NT2/D1 (cell line): Measurements from ENCODE around the gene BTBD1.

Experiments
- DNase-seq: peaks from one replicate; pipeline ENCODE4 v3.0.0-alpha.2; 2011; ENCODE audit warnings: low read depth, low spot score
- H3K27me3 ChIP-seq: 2 replicates; pipeline ENCODE4 v1.6.0; 2011; ENCODE audit warnings: mild to moderate bottlenecking; ENCODE audit not compliant: insufficient read length, insufficient read depth
- H3K36me3 ChIP-seq: 2 replicates; pipeline ENCODE4 v1.6.1; 2011; ENCODE audit warnings: mild to moderate bottlenecking, low read length, mixed read lengths; ENCODE audit not compliant: insufficient read depth, insufficient read length
- H3K4me1 ChIP-seq: 2 replicates; pipeline ENCODE4 v1.5.1; 2011; ENCODE audit not compliant: insufficient read depth, insufficient read length
- H3K4me3 ChIP-seq: 2 replicates; pipeline ENCODE4 v1.5.1; 2011; ENCODE audit warnings: low read depth; ENCODE audit not compliant: insufficient read length
- H3K9ac ChIP-seq: 2 replicates; pipeline ENCODE4 v1.6.0; 2011; ENCODE audit warnings: low read depth; ENCODE audit not compliant: insufficient read length
- H3K9me3 ChIP-seq: 2 replicates; pipeline ENCODE4 v1.5.1; 2011; ENCODE audit warnings: mild to moderate bottlenecking, low read length; ENCODE audit not compliant: insufficient read depth
- SUZ12 ChIP-seq: IDR thresholded peaks from 2 replicates; pipeline ENCODE4 v1.6.1; 2011; ENCODE audit not compliant: insufficient read length, insufficient read depth; ENCODE audit errors: extremely low read depth
- YY1 ChIP-seq: IDR thresholded peaks from 2 replicates; pipeline ENCODE4 v1.6.1; 2011; ENCODE audit not compliant: insufficient read length, insufficient read depth
- ZNF274 ChIP-seq: IDR thresholded peaks from 2 replicates; pipeline ENCODE4 v1.6.1; 2011; ENCODE audit warnings: mild to moderate bottlenecking, low read depth, low read length

Gene BTBD1

DNA sequence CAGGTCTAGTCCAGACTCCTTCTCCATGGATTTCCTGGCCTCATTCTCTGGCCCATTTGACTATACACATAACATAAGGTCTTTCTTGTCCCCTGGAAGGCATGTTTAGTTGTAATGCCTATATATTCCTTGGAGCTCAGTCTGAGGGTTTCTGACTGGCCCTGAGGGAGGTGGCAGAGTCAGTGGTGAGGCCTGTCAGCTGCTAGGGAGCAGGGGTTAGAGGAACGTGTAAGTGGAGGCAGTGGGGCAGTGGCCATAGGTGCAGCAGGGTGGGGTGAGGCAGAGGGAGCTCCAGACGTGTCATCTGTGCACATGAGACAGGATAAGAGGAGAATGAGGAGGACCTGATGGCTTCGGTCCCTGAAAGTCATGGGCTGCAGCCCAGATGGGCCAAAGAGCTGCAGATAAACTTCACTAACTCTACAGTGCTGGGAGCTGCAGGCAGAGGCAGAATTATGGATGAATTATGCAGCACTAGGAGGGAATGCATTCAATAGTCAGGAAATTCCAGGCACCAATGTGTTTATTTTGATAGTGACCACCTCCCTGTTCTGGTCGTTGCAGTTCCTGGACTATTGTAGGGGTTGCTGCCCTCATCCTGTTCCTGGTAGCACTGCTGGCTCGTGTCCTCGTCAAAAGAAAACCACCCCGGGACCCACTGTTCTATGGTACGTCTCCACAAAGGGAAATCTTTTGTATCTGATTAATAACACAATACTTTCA lies 45.3 kb upstream of the BTBD1 start:
- peaks cover 7% of the 10 kb centered on the region; the same call in 1 of the 2 replicates for H3K9me3 ChIP-seq
- H3K27me3 ChIP-seq = peaks cover 33% of the 10 kb centered on the region
- no peak for DNase-seq
- no peak overlapping the region for H3K4me3 ChIP-seq
- no peak overlapping the region for H3K9ac ChIP-seq
- H3K36me3 ChIP-seq = no peaks in the 10 kb centered on the region
- TF ChIP-seq ZNF274 (no peak), SUZ12 (no peak), YY1 (no peak)
- no peaks in the 10 kb centered on the region for H3K4me1 ChIP-seq

GRCh38 chr15:83111149-83111548 lies 44.1 kb upstream of the BTBD1 start:
- peaks cover 7% of the 10 kb centered on the region; the same call in 1 of the 2 replicates for H3K9me3 ChIP-seq
- DNase-seq = no peak
- no peaks in the 10 kb centered on the region for H3K36me3 ChIP-seq
- H3K4me1 ChIP-seq = no peaks in the 10 kb centered on the region
- no peak overlapping the region for H3K9ac ChIP-seq
- H3K27me3 ChIP-seq = peaks cover 44% of the 10 kb centered on the region
- H3K4me3 ChIP-seq = no peak overlapping the region
- TF ChIP-seq ZNF274 (no peak), YY1 (no peak), SUZ12 (no peak)

GRCh38 chr15:83110381-83110780 lies 43.3 kb upstream of the BTBD1 start:
- DNase-seq = no peak
- TF ChIP-seq SUZ12 (no peak), ZNF274 (no peak), YY1 (no peak)
- Histone ChIP-seq H3K4me1 (no peaks in the 10 kb centered on the region), H3K9me3 (peaks cover 7% of the 10 kb centered on the region; the same call in 1 of the 2 replicates), H3K9ac (no peak overlapping the region), H3K4me3 (no peak overlapping the region), H3K36me3 (no peaks in the 10 kb centered on the region), H3K27me3 (peaks cover 51% of the 10 kb centered on the region)

GRCh38 chr15:83109532-83109931 lies 42.5 kb upstream of the BTBD1 start:
- Histone ChIP-seq H3K27me3 (peaks cover 52% of the 10 kb centered on the region), H3K9ac (no peak overlapping the region), H3K4me3 (no peak overlapping the region), H3K9me3 (peaks cover 7% of the 10 kb centered on the region; the same call in 1 of the 2 replicates), H3K4me1 (no peaks in the 10 kb centered on the region), H3K36me3 (no peaks in the 10 kb centered on the region)
- DNase-seq = no peak
- TF ChIP-seq ZNF274 (no peak), SUZ12 (no peak), YY1 (no peak)

GRCh38 chr15:83108266-83109219 lies 41.5 kb upstream of the BTBD1 start:
- TF ChIP-seq SUZ12 (no peak), ZNF274 (no peak), YY1 (no peak)
- H3K4me3 ChIP-seq = peak overlapping the region; percentile 56

GRCh38 chr15:83107841-83108181 lies 40.8 kb upstream of the BTBD1 start:
- peak overlapping the region; percentile 56 for H3K4me3 ChIP-seq
- peak overlapping the region; percentile 66 for H3K9ac ChIP-seq
- TF ChIP-seq YY1 (no peak), ZNF274 (no peak), SUZ12 (no peak)
- peaks cover 52% of the 10 kb centered on the region for H3K27me3 ChIP-seq
- peaks cover 7% of the 10 kb centered on the region; the same call in 1 of the 2 replicates for H3K9me3 ChIP-seq
- H3K4me1 ChIP-seq = no peaks in the 10 kb centered on the region
- DNase-seq = no peak
- H3K36me3 ChIP-seq = no peaks in the 10 kb centered on the region

More at GRCh38 chr15:83108266-83109219, 41.5 kb upstream of the BTBD1 start:
- peaks cover 7% of the 10 kb centered on the region; the same call in 1 of the 2 replicates for H3K9me3 ChIP-seq
- no peaks in the 10 kb centered on the region for H3K36me3 ChIP-seq
- DNase-seq = no peak
- peaks cover 52% of the 10 kb centered on the region for H3K27me3 ChIP-seq
- H3K4me1 ChIP-seq = no peaks in the 10 kb centered on the region
- H3K9ac ChIP-seq = no peak overlapping the region

DNA sequence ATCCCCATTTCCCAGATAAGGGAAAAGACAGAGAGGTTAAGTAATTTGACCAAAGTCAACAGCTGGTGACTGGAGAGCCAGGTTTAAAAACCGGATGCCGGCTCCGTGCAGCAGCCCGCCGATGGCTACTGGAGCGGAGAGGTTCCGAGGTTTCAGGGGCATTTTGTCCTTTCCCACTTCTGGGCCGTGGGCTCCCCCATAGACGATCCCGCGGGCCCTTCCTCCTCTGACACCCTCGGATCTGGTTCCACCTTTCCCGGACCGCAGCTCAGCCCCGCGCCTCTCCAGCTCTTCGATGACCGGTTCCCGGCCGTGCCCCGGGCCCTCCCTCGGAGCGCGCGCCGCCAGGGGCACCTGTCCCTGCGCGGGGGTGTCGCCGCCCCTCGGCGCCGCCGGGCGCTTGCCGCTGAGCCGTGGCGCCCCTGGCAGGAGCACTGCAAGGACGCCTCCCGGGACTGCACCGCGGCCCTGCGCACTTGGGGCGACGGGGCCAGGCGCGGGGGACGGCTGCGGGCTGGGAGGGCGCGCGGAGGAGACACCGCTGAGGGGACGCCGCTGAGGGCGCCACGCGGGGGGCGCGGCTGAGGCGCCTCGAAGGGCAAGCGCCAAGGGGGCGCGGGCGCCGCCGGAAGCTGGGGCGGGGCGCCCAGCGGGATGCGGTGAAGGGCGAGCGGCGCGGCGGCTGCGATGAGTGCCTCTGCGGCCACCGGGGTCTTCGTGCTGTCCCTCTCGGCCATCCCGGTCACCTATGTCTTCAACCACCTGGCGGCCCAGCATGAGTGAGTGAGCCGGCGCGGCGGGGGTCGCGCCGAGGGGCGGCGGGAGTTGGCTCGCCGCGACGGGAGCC lies 40.2 kb upstream of the BTBD1 start, which contains the start of gene TM6SF1:
TM6SF1 (plus strand) TSS at position 652 of the 847 bp plus-strand sequence; CDS start at position 688, 36 bp downstream.
- Histone ChIP-seq H3K36me3 (no peaks in the 10 kb centered on the region), H3K4me1 (no peaks in the 10 kb centered on the region), H3K9ac (peak within 1 kb of the TSS; percentile 66), H3K4me3 (peak within 1 kb of the TSS; percentile 56), H3K27me3 (peaks cover 52% of the 10 kb centered on the region), H3K9me3 (peaks cover 4% of the 10 kb centered on the region; the same call in 1 of the 2 replicates)
- no peak for TF ChIP-seq ZNF274
- TF ChIP-seq YY1 = no peak
- no peak for TF ChIP-seq SUZ12
- DNase-seq = no peak
